B cell (primary cell): Measurements from ENCODE around the gene SLCO3A1. TPM values are rescaled to one million over a fixed set of nuclear protein-coding genes. Genes with fewer than 3 reads are reported as not detected.

Experiments used
- ATAC-seq: fragments of 200-7000 bp; cut with Tn5 transposase; one replicate; pipeline ENCODE4 v1.10.0; 2021; ENCODE audit warnings: low read depth, mild to moderate bottlenecking, moderate number of reproducible peaks, moderate library complexity
- CTCF ChIA-PET: fragments of 350-600 bp; sonication (Branson Sonifier 250); formaldehyde crosslinking; loops from one replicate; lab custom pipeline; 2021; ENCODE audit warnings: antibody characterized with exemption, inconsistent platforms; lab: Charles Lee
- POLR2A ChIA-PET: fragments of 350-600 bp; sonication (Branson Sonifier 250); formaldehyde crosslinking; loops from one replicate; lab custom pipeline; 2021; ENCODE audit warnings: antibody characterized with exemption; lab: Charles Lee
- DNase-seq: peaks from one replicate; pipeline ENCODE4 v3.0.0; 2013
- H2AFZ ChIP-seq: 2 replicates; pipeline ENCODE4 v1.6.1; 2012; ENCODE audit warnings: mild to moderate bottlenecking, low read depth, low read length; ENCODE audit not compliant: insufficient read depth, poor library complexity, severe bottlenecking
- H3K27ac ChIP-seq, 2 donors: 1 replicate in 1 of 2; 2 replicates in 1 of 2; pipeline ENCODE4 v1.5.1; 2012 to 2013; ENCODE audit warnings: low read length in 2 of 2, mild to moderate bottlenecking in 2 of 2, moderate library complexity in 1 of 2
- H3K27me3 ChIP-seq, 4 experiments: fragments of 200-600 bp in 1 of 4; sonication (generic) in 1 of 4; replicated peaks in 1 of 4; 1 replicate in 2 of 4; 2 replicates in 2 of 4; pipeline versions ENCODE4 v1.6.1 to v1.7.0; 2013 to 2016; ENCODE audit warnings: low read length in 3 of 4, mild to moderate bottlenecking in 2 of 4, mixed read lengths in 1 of 4, moderate library complexity in 1 of 4; ENCODE audit not compliant: insufficient read depth in 4 of 4, control insufficient read depth in 3 of 4; ENCODE audit errors: control extremely low read depth in 1 of 4
- H3K36me3 ChIP-seq, 2 experiments: replicated peaks in 1 of 2; 1 replicate in 1 of 2; 2 replicates in 1 of 2; pipeline versions ENCODE4 v1.6.1 to v1.7.1; 2013; ENCODE audit warnings: low read length in 1 of 2; ENCODE audit not compliant: insufficient read depth in 2 of 2, control insufficient read depth in 1 of 2; ENCODE audit errors: control extremely low read depth in 1 of 2, extremely low read depth in 1 of 2
- H3K4me1 ChIP-seq, 2 donors: fragments of 200-600 bp in 1 of 2; sonication (generic) in 1 of 2; 1 replicate in 1 of 2; 2 replicates in 1 of 2; pipeline versions ENCODE4 v1.5.1 to v1.6.1; 2013 to 2017; ENCODE audit warnings: low read length in 2 of 2; ENCODE audit not compliant: control insufficient read depth in 2 of 2, insufficient read depth in 2 of 2
- H3K4me2 ChIP-seq: replicated peaks from 2 replicates; pipeline ENCODE3; 2012; ENCODE audit warnings: mild to moderate bottlenecking, low read depth, low read length; ENCODE audit not compliant: poor library complexity, severe bottlenecking
- H3K4me3 ChIP-seq, 5 experiments: fragments of 200-600 bp in 1 of 5; sonication (generic) in 1 of 5; 1 replicate in 3 of 5; 2 replicates in 2 of 5; pipeline versions ENCODE4 v1.5.1 to v1.7.0; 2011 to 2016; ENCODE audit warnings: low read length in 4 of 5, mild to moderate bottlenecking in 4 of 5, low read depth in 2 of 5, control low read depth in 1 of 5, moderate library complexity in 1 of 5; ENCODE audit not compliant: insufficient read depth in 1 of 5; ENCODE audit errors: control extremely low read depth in 1 of 5, extremely low read depth in 1 of 5
- H3K79me2 ChIP-seq: fragments of 200-600 bp; sonication (generic); one replicate; pipeline ENCODE4 v1.6.0; 2016; ENCODE audit warnings: low read length; ENCODE audit not compliant: control insufficient read depth, insufficient read depth
- H3K9ac ChIP-seq: fragments of 200-600 bp; sonication (generic); 2 replicates; pipeline ENCODE4 v1.6.1; 2017; ENCODE audit warnings: mild to moderate bottlenecking, low read length, moderate library complexity
- H3K9me3 ChIP-seq, 3 donors: one replicate each; pipeline versions ENCODE4 v1.6.1 to v1.7.1; 2013; ENCODE audit warnings: low read length in 2 of 3; ENCODE audit not compliant: control insufficient read depth in 2 of 3, insufficient read depth in 1 of 3; ENCODE audit errors: control extremely low read depth in 1 of 3
- H4K20me1 ChIP-seq: 2 replicates; pipeline ENCODE4 v1.6.0; 2012; ENCODE audit warnings: mild to moderate bottlenecking, low read length; ENCODE audit not compliant: insufficient read depth, control insufficient read depth, poor library complexity, severe bottlenecking
- H3K27ac Mint-ChIP-seq: one replicate; pipeline ENCODE4 v1.8.0; 2021; ENCODE audit warnings: mixed read lengths
- H3K27me3 Mint-ChIP-seq: one replicate; pipeline ENCODE4 v1.8.0; 2021; ENCODE audit warnings: mixed read lengths
- H3K4me1 Mint-ChIP-seq: one replicate; pipeline ENCODE4 v1.8.0; 2021; ENCODE audit warnings: mixed read lengths
- H3K4me3 Mint-ChIP-seq: one replicate; pipeline ENCODE4 v1.8.0; 2021; ENCODE audit warnings: mixed read lengths
- H3K9me3 Mint-ChIP-seq: one replicate; pipeline ENCODE4 v1.8.0; 2022; ENCODE audit warnings: mixed read lengths; ENCODE audit not compliant: insufficient read depth
- CTCF ChIP-seq: fragments of 200-600 bp; IDR thresholded peaks from one replicate; pipeline ENCODE4 v1.8.0; 2022; ENCODE audit warnings: antibody characterized with exemption, mild to moderate bottlenecking
- EZH2 ChIP-seq: IDR thresholded peaks from 2 replicates; pipeline ENCODE4 v1.6.1; 2012; ENCODE audit warnings: borderline replicate concordance, low read depth, mild to moderate bottlenecking, moderate library complexity, low read length; ENCODE audit not compliant: insufficient read depth, poor library complexity, severe bottlenecking
- WGBS: methylation state at CpG from one replicate; pipeline ENCODE4 v1.1.5; 2013; ENCODE audit warnings: missing lambda C conversion rate; ENCODE audit not compliant: insufficient coverage; 5-methylcytosine and 5-hydroxymethylcytosine counted together
- intact Hi-C: fragments of 100-400 bp; cut with micrococcal nuclease; formaldehyde crosslinking; loops from one replicate; pipeline ENCODE4 v1.10.0; 2022
- polyA plus RNA-seq: library from polyadenylated mRNA; depleted of rRNA; stranded (reverse); fragments of >200 nt; gene quantifications from 2 replicates; pipeline ENCODE4 v1.2.3, GENCODE V29; 2012
- total RNA-seq, 2 donors: library from RNA; stranded (reverse); fragments of 120-200 nt in 1 of 2; gene quantifications; 1 replicate in 1 of 2; 2 replicates in 1 of 2; pipeline versions ENCODE4 v1.2.3 to v1.2.4, GENCODE V29; 2013 to 2022

Gene SLCO3A1
- total and polyA plus RNA-seq, 2 donors (not counting 1 experiment from before 2014, with no cell fraction given), result 0.99 to 2.3 TPM

DNA sequence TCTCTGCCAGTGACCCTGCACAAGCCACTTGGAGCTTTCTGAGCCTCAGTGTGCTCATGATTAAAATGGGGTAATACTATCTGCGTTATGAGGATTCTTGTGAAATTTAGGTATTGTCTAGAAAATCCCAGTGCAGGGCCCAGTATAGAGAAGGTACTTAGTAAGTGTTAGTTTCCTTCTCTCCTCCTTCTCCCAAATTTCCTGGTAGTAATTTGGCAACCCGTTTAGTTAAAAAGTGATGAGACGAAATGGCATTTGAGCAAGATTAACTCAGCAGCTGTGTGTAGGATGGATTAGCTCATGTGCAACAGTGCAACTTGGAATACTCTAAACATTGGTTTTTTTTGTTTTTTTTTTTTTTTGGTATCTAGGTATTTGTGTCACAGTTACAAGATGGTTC, 84.6 kb downstream of the SLCO3A1 start:
- H3K27ac ChIP-seq, result no peak overlapping the region
- POLR2A ChIA-PET, result no interaction called here
- no peaks in the 10 kb centered on the region for H3K9me3 ChIP-seq
- H3K4me3 Mint-ChIP-seq, result no peak overlapping the region
- ATAC-seq (no peak), DNase-seq (no peak)
- intact Hi-C loops, result no loop called here
- no peak overlapping the region for H3K4me2 ChIP-seq
- WGBS, result 100% methylated on average over 2 of the region's 3 CpGs
- H3K4me1 ChIP-seq, result no peaks in the 10 kb centered on the region
- H3K79me2 ChIP-seq, result no peaks in the 10 kb centered on the region
- peaks cover 3% of the 10 kb centered on the region for H3K4me1 Mint-ChIP-seq
- CTCF ChIA-PET, result no interaction called here
- no peak overlapping the region for H3K9ac ChIP-seq
- H3K27me3 Mint-ChIP-seq, result no peaks in the 10 kb centered on the region
- H3K27ac Mint-ChIP-seq, result no peak overlapping the region
- no peak overlapping the region for H2AFZ ChIP-seq
- no peaks in the 10 kb centered on the region for H3K9me3 Mint-ChIP-seq
- H3K36me3 ChIP-seq, result no peaks in the 10 kb centered on the region
- no peak for TF ChIP-seq EZH2
- TF ChIP-seq CTCF, result no peak
- H3K4me3 ChIP-seq, result no peak overlapping the region
- no peaks in the 10 kb centered on the region for H4K20me1 ChIP-seq
- H3K27me3 ChIP-seq, result no peaks in the 10 kb centered on the region

DNA sequence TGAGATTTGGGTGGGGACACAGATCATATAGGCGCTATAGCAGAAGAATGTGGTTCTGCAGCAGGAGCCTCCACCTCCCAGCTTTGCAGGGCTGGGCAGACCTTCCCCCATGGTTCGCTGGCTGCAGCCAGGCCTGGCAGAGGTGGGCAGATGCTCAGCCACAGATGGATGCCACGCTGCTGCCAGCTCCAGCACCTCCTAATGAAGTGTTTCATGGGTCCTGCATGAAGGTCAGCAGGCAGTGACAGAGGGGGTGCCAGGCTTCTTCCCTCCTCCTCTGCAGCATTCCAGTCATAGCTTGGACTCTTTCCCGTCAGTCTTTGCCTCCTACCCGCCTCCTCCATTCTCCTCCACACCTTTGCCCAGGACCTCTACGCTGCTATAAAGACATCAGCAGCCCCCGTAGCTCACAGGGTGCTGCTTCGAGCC, 85.9 kb downstream of the SLCO3A1 start:
- ATAC-seq, result no peak
- intact Hi-C loops, result no loop called here
- no peaks in the 10 kb centered on the region for H3K27me3 Mint-ChIP-seq
- Histone ChIP-seq H3K27me3 (no peaks in the 10 kb centered on the region), H3K36me3 (no peaks in the 10 kb centered on the region), H4K20me1 (no peaks in the 10 kb centered on the region), H3K4me2 (no peak overlapping the region), H3K4me1 (no peaks in the 10 kb centered on the region), H3K9ac (no peak overlapping the region), H3K79me2 (no peaks in the 10 kb centered on the region), H3K4me3 (no peak overlapping the region), H2AFZ (no peak overlapping the region), H3K9me3 (no peaks in the 10 kb centered on the region), H3K27ac (no peak overlapping the region)
- H3K9me3 Mint-ChIP-seq, result no peaks in the 10 kb centered on the region
- H3K27ac Mint-ChIP-seq, result no peak overlapping the region
- H3K4me3 Mint-ChIP-seq, result no peak overlapping the region
- POLR2A ChIA-PET, result no interaction called here
- TF ChIP-seq CTCF (no peak), EZH2 (no peak)
- H3K4me1 Mint-ChIP-seq, result peaks cover 5% of the 10 kb centered on the region
- CTCF ChIA-PET, result no interaction called here
- 94% methylated on average over 8 of the region's 8 CpGs for WGBS
- DNase-seq, result no peak
